Erythroblast (primary cell): ENCODE measurements around the gene ST6GALNAC3.

ENCODE experiments used
- GATA1 ChIP-seq: IDR thresholded peaks from 2 replicates; pipeline ENCODE4 v1.6.1; 2011; ENCODE audit warnings: low read depth, mild to moderate bottlenecking, control low read depth, low read length, moderate library complexity
- POLR2A ChIP-seq: IDR thresholded peaks from 2 replicates; pipeline ENCODE4 v1.6.1; 2011; ENCODE audit warnings: mild to moderate bottlenecking, low read length

DNA sequence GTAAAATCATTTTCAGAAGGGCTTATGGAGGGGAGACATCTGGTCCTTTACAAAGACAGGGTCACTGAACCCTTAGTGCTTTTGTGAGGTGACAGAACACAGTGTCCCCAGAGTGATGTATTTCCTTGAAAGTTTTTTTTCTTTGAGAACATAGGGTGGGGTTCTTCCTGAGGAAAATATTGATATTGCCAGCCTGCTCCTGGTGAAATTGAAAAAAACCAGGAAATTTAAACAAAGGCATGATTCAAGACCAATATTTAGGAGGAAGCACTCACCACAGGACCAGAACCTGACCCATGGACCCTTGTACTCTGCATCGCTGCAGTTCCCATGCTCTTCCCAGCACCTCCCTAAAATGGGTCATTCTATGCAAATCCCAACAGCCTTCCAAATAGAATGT lies 63.7 kb downstream of the ST6GALNAC3 start:
- TF ChIP-seq POLR2A (no peak), GATA1 (no peak)
